HG02981 (cell line): Measurements from ENCODE around the gene EBLN2.

ENCODE experiments used
- ATAC-seq: cut with Tn5 transposase; IDR thresholded peaks from one replicate; pipeline ENCODE4 v1.9.1; 2021; ENCODE audit warnings: mild to moderate bottlenecking, moderate library complexity; ENCODE audit not compliant: unreplicated experiment

Gene EBLN2

GRCh38 chr3:73061416-73061815, at the start of gene EBLN2:
EBLN2 (plus strand) TSS chr3:73061659; CDS start chr3:73062082, 423 bp downstream.
- no peak for ATAC-seq

DNA sequence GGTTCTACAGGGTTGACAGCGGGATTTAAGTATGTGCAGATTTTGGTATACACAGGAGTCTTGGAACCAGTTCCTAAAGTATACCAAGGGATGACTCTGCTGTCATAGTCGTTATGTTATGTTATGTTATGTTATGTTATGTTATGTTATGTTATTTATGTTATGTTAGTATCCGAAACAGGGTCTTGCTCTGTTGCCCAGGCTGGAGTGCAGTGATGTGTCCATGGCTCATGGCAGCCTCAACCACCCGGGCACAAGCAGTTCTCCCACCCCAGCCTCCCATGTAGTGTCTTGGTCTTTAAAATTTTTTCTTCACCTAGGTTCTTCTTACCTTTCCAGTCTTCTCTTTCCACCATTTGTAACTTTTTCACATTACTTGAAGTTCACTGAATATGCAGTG, 43.2 kb upstream of the EBLN2 start:
- no peak for ATAC-seq

- no peak for ATAC-seq
These were observed 42.5 kb upstream of the EBLN2 start for GRCh38 chr3:73018790-73019441.

DNA sequence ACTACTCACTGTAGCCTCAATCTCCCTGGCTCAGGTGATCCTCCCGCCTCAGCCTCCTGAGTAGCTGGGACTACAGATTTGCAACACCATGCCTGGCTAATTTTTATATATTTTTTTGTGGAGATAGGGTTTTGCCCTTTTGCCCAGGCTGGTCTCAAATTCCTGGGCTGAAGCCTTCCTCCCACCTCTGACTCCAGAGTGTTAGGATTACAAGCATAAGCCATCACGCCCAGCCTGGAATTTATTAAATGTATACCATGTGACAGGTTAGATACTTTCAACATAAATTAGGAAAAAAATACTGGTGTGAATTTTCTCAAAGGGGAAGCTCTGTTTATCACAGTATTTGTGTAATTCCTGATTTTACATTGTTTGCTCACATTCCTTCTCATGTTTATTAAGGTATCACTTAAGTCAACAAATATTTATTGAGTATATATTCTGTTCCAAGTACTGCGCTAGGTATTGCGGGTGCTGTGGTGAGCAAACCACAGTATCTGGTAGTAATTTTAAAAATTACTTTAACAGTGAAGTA, 40.1 kb upstream of the EBLN2 start:
- ATAC-seq = no peak

DNA sequence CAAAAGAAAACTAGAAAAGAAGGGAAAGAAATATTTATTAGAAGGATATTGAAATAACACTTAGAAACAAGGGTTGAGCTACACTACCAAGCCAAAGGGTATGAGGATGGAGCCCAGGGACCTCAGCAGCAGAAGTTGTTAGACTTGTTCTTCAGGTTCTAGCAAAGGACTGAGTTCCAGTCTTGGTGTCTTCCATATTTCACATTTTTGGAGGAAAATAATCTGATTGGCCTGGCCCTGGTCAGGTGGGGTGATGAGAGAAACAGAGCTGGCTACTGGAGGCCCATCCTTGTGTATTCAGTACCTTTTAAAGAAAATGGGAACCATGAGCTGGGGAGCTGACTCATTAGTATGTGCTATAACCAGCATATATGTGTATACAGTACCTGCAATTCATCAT, 36.6 kb upstream of the EBLN2 start:
- no peak for ATAC-seq

DNA sequence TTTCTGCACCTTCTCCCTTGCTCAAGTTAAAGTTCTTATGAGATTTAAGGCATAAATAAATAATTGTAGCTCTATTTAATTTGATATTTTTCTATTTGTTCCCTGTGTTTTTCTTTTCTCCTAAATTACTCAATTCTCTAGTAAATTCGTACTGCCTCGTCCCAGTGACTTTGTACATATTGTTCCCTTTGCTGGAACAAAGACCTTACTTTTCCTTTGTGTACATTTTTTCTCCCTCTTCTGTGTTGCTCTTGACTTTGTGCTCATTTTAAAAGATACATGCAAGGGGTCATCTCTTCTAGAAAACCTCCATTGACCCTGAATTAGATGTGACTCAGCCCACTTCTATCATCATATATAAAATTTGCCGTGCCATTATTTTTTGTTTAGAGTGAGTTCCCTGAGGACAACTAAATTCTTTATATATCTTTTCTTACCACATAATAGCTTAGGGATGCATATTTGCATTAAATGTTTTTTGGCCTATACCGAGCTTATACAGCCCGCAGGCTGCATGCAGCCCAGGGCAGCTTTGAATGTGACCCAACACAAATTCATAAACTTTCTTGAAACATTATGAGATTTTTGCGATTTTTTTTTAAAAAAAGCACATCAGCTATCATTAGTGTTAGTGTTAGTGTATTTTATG, 35.2 kb upstream of the EBLN2 start:
- ATAC-seq = no peak

GRCh38 chr3:73026760-73027113, 34.7 kb upstream of the EBLN2 start:
- no peak for ATAC-seq

GRCh38 chr3:73028803-73029202, 32.7 kb upstream of the EBLN2 start:
- ATAC-seq = no peak

- ATAC-seq = no peak
These were observed 32.1 kb upstream of the EBLN2 start for GRCh38 chr3:73029321-73029796.

DNA sequence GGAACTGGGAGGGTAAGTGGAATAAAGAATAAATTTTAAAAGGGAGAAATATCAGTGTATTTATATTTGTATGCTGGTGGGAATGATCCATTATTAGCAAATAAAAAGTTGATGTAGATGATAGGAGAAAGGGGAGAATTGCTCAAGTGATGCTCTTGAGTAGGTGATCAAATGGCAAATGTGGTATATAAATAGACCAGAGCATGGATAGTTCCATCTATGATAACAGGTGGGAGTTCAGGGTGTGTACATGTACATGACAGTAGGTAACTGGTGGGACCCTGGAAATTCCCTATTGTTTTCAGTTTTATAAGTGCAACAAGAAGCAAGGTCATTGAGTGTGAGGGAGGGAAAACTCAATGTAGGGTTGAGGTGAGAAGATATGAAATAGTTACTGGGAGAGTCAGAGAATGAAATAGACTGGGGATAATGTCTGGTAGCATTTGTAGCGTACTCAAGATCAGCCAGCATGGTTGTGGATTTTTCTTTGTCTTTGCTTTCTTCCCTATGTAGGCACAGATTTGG, 31.3 kb upstream of the EBLN2 start:
- no peak for ATAC-seq

- no peak for ATAC-seq
These were observed 29.8 kb upstream of the EBLN2 start for GRCh38 chr3:73031573-73032103.

GRCh38 chr3:73036694-73037591, 24.5 kb upstream of the EBLN2 start:
- no peak for ATAC-seq

DNA sequence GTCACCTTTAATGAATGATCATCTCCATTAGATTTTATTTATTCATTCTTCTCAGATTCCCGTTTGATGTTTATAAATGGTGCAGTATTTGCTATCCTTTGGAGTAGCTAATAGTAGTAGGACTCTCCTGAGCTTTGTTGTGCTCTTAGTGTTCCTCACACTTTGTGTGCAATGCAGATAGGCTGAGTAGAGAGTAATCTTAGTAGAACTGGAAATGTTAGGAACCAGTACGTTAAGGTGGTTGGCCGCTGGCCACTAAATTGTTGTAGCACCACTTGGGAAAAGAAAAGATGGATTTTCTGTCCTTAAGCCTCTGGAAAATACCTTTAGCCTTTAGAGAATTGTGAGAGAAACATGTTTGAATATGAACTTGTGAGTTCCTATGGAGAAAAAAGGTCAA, 19.9 kb upstream of the EBLN2 start:
- ATAC-seq = no peak

GRCh38 chr3:73043414-73043813, 18.0 kb upstream of the EBLN2 start:
- no peak for ATAC-seq

DNA sequence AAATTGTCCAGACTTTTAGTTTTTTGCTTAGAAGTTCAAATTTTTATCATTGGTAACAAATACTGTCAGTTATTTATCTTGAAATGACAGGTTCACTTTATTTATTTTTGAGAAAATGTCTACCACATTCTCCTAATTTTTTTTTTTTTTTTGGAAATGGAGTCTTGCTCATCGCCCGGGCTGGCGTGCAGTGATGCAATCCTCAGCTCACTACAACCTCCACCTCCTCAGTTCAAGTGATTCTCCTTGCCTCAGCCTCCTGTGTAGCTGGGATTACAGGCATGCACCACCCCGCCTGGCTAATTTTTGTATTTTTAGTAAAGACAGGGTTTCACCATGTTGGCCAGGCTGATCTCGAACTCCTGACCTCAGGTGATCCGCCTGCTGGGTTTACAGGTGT, 16.1 kb upstream of the EBLN2 start:
- no peak for ATAC-seq

- no peak for ATAC-seq
These were observed 15.3 kb upstream of the EBLN2 start for GRCh38 chr3:73046195-73046594.

- ATAC-seq = no peak
These were observed 12.1 kb upstream of the EBLN2 start for GRCh38 chr3:73049319-73049718.

- ATAC-seq = no peak
These were observed 8.6 kb upstream of the EBLN2 start for GRCh38 chr3:73052857-73053256.

DNA sequence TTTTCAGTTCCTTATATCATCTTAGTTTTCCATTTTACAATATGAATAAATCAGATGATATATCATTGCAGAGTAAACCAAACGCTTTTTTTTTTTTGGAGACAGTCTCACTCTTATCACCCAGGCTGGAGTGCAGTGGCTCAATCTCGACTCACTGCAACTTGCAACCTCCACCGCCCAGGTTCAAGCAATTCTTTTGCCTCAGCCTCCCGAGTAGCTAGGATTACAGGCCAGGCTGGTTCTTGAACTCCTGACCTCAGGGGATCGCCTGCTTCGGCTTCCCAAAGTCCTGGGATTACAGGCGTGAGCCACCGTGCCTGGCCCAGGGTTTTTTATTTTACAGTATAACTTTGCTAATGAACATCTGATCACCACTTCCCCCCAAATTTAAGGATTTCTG, 5.9 kb upstream of the EBLN2 start:
- ATAC-seq = no peak

DNA sequence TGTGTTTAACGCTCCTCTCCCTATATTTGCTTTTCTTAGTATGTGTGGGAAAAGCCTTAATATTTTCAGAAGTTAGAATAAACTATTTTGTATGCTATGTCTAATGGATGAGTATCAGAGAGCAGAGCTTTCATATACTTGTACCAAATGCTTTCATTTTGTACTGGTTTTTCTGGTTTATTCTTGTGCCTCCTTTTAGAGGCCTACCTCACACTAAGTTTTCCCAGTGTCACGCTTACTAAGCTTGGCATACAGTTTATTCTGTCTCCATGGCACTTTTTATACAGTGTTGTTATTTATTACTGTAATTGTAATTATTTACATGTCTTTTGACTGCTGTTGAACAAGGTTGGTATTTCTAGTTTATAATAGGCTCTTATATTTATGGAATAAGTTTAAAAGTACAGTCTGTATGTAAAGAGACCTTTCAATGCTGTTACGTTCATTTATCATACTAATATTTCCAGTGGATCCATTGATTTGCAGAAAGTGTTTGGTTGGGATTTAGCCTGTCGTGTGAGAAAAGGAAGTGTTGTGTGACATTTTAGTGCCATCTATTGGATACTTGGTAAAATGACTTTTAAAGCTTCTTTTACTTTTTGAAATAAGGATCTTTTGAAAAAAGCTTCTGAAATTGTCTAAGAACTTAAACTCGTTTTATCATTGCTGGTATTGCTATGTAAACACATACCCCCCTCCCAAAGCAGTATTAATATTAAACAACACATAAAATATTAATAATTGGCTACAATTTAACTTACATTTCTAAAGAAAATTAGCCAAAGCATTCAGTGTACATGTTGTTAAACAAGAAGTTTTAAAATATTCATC, 5.2 kb upstream of the EBLN2 start:
- ATAC-seq = no peak
